Measurements from ENCODE around the gene CD99.

The CD99 gene

GRCh38 chrX:2690856-2691542 lies at the start of gene CD99:
TSS of gene CD99 (plus strand) at chrX:2691295. CDS start at chrX:2691361, 66 bp downstream.
- no peaks in the 10 kb centered on the region for H3K27me3 ChIP-seq (ENCODE audit: low read depth, low read length)
- H3K36me3 ChIP-seq (ENCODE audit: control insufficient read depth in 1 of 2, insufficient read depth in 2 of 2, low read length in 2 of 2) = no peaks in the 10 kb centered on the region
- H3K27ac ChIP-seq (ENCODE audit: low read length) = peak within 1 kb of the TSS; percentile 92
- no peaks in the 10 kb centered on the region for H3K9me3 ChIP-seq (ENCODE audit: control insufficient read depth in 1 of 2, low read length in 2 of 2)
- H3K4me1 ChIP-seq (ENCODE audit: control insufficient read depth in 1 of 2, insufficient read depth in 2 of 2, low read length in 2 of 2) = peaks cover 7 to 26% of the 10 kb centered on the region in 2 donors
- H3K4me3 ChIP-seq (ENCODE audit: low read depth in 1 of 2, low read length in 2 of 2) = peak within 1 kb of the TSS; percentile 80 to 89

- no peak overlapping the region for H3K27ac ChIP-seq (ENCODE audit: low read length)
- H3K9me3 ChIP-seq (ENCODE audit: control insufficient read depth in 1 of 2, low read length in 2 of 2) = no peaks in the 10 kb centered on the region
- no peaks in the 10 kb centered on the region for H3K4me1 ChIP-seq (ENCODE audit: control insufficient read depth in 1 of 2, insufficient read depth in 2 of 2, low read length in 2 of 2)
- H3K4me3 ChIP-seq (ENCODE audit: low read depth in 1 of 2, low read length in 2 of 2) = no peak overlapping the region
- H3K27me3 ChIP-seq (ENCODE audit: low read depth, low read length) = no peaks in the 10 kb centered on the region
- peaks cover 0 to 6% of the 10 kb centered on the region in 2 donors for H3K36me3 ChIP-seq (ENCODE audit: control insufficient read depth in 1 of 2, insufficient read depth in 2 of 2, low read length in 2 of 2)
Observed at GRCh38 chrX:2642146-2642545, 48.9 kb upstream of the CD99 start.

GRCh38 chrX:2642791-2643190 lies 48.3 kb upstream of the CD99 start:
- Histone ChIP-seq H3K36me3 (ENCODE audit: control insufficient read depth in 1 of 2, insufficient read depth in 2 of 2, low read length in 2 of 2) (peaks cover 0 to 6% of the 10 kb centered on the region in 2 donors), H3K4me1 (ENCODE audit: control insufficient read depth in 1 of 2, insufficient read depth in 2 of 2, low read length in 2 of 2) (no peaks in the 10 kb centered on the region), H3K27ac (ENCODE audit: low read length) (no peak overlapping the region), H3K9me3 (ENCODE audit: control insufficient read depth in 1 of 2, low read length in 2 of 2) (no peaks in the 10 kb centered on the region), H3K4me3 (ENCODE audit: low read depth in 1 of 2, low read length in 2 of 2) (no peak overlapping the region), H3K27me3 (ENCODE audit: low read depth, low read length) (no peaks in the 10 kb centered on the region)

- peaks cover 0 to 6% of the 10 kb centered on the region in 2 donors for H3K36me3 ChIP-seq (ENCODE audit: control insufficient read depth in 1 of 2, insufficient read depth in 2 of 2, low read length in 2 of 2)
- no peaks in the 10 kb centered on the region for H3K27me3 ChIP-seq (ENCODE audit: low read depth, low read length)
- H3K4me3 ChIP-seq (ENCODE audit: low read depth in 1 of 2, low read length in 2 of 2) = no peak overlapping the region
- no peaks in the 10 kb centered on the region for H3K4me1 ChIP-seq (ENCODE audit: control insufficient read depth in 1 of 2, insufficient read depth in 2 of 2, low read length in 2 of 2)
- H3K27ac ChIP-seq (ENCODE audit: low read length) = no peak overlapping the region
- no peaks in the 10 kb centered on the region for H3K9me3 ChIP-seq (ENCODE audit: control insufficient read depth in 1 of 2, low read length in 2 of 2)
Observed at GRCh38 chrX:2643880-2644279, 47.2 kb upstream of the CD99 start.

GRCh38 chrX:2645563-2645962 lies 45.5 kb upstream of the CD99 start:
- H3K36me3 ChIP-seq (ENCODE audit: control insufficient read depth in 1 of 2, insufficient read depth in 2 of 2, low read length in 2 of 2) = peaks cover 0 to 6% of the 10 kb centered on the region in 2 donors
- H3K27ac ChIP-seq (ENCODE audit: low read length) = no peak overlapping the region
- no peak overlapping the region for H3K4me3 ChIP-seq (ENCODE audit: low read depth in 1 of 2, low read length in 2 of 2)
- no peaks in the 10 kb centered on the region for H3K27me3 ChIP-seq (ENCODE audit: low read depth, low read length)
- no peaks in the 10 kb centered on the region for H3K4me1 ChIP-seq (ENCODE audit: control insufficient read depth in 1 of 2, insufficient read depth in 2 of 2, low read length in 2 of 2)
- no peaks in the 10 kb centered on the region for H3K9me3 ChIP-seq (ENCODE audit: control insufficient read depth in 1 of 2, low read length in 2 of 2)

- H3K27me3 ChIP-seq (ENCODE audit: low read depth, low read length) = no peaks in the 10 kb centered on the region
- peaks cover 0 to 6% of the 10 kb centered on the region in 2 donors for H3K36me3 ChIP-seq (ENCODE audit: control insufficient read depth in 1 of 2, insufficient read depth in 2 of 2, low read length in 2 of 2)
- H3K4me3 ChIP-seq (ENCODE audit: low read depth in 1 of 2, low read length in 2 of 2) = no peak overlapping the region
- H3K4me1 ChIP-seq (ENCODE audit: control insufficient read depth in 1 of 2, insufficient read depth in 2 of 2, low read length in 2 of 2) = no peaks in the 10 kb centered on the region
- no peak overlapping the region for H3K27ac ChIP-seq (ENCODE audit: low read length)
- H3K9me3 ChIP-seq (ENCODE audit: control insufficient read depth in 1 of 2, low read length in 2 of 2) = no peaks in the 10 kb centered on the region
Observed at GRCh38 chrX:2647627-2648026, 43.5 kb upstream of the CD99 start.

GRCh38 chrX:2650037-2650436 lies 41.1 kb upstream of the CD99 start:
- Histone ChIP-seq H3K27ac (ENCODE audit: low read length) (no peak overlapping the region), H3K27me3 (ENCODE audit: low read depth, low read length) (no peaks in the 10 kb centered on the region), H3K4me1 (ENCODE audit: control insufficient read depth in 1 of 2, insufficient read depth in 2 of 2, low read length in 2 of 2) (no peaks in the 10 kb centered on the region), H3K4me3 (ENCODE audit: low read depth in 1 of 2, low read length in 2 of 2) (no peak overlapping the region), H3K9me3 (ENCODE audit: control insufficient read depth in 1 of 2, low read length in 2 of 2) (no peaks in the 10 kb centered on the region), H3K36me3 (ENCODE audit: control insufficient read depth in 1 of 2, insufficient read depth in 2 of 2, low read length in 2 of 2) (peaks cover 0 to 6% of the 10 kb centered on the region in 2 donors)

GRCh38 chrX:2650865-2651264 lies 40.2 kb upstream of the CD99 start:
- Histone ChIP-seq H3K36me3 (ENCODE audit: control insufficient read depth in 1 of 2, insufficient read depth in 2 of 2, low read length in 2 of 2) (peaks cover 0 to 6% of the 10 kb centered on the region in 2 donors), H3K9me3 (ENCODE audit: control insufficient read depth in 1 of 2, low read length in 2 of 2) (no peaks in the 10 kb centered on the region), H3K4me1 (ENCODE audit: control insufficient read depth in 1 of 2, insufficient read depth in 2 of 2, low read length in 2 of 2) (no peaks in the 10 kb centered on the region), H3K27me3 (ENCODE audit: low read depth, low read length) (no peaks in the 10 kb centered on the region), H3K27ac (ENCODE audit: low read length) (no peak overlapping the region), H3K4me3 (ENCODE audit: low read depth in 1 of 2, low read length in 2 of 2) (no peak overlapping the region)

- no peak overlapping the region for H3K27ac ChIP-seq (ENCODE audit: low read length)
- H3K36me3 ChIP-seq (ENCODE audit: control insufficient read depth in 1 of 2, insufficient read depth in 2 of 2, low read length in 2 of 2) = no peaks in the 10 kb centered on the region
- no peaks in the 10 kb centered on the region for H3K4me1 ChIP-seq (ENCODE audit: control insufficient read depth in 1 of 2, insufficient read depth in 2 of 2, low read length in 2 of 2)
- no peaks in the 10 kb centered on the region for H3K9me3 ChIP-seq (ENCODE audit: control insufficient read depth in 1 of 2, low read length in 2 of 2)
- no peak overlapping the region for H3K4me3 ChIP-seq (ENCODE audit: low read depth in 1 of 2, low read length in 2 of 2)
- no peaks in the 10 kb centered on the region for H3K27me3 ChIP-seq (ENCODE audit: low read depth, low read length)
Observed at GRCh38 chrX:2652106-2652505, 39.0 kb upstream of the CD99 start.

GRCh38 chrX:2654436-2655340 lies 36.4 kb upstream of the CD99 start:
- Histone ChIP-seq H3K27ac (ENCODE audit: low read length) (peak overlapping the region; percentile 10), H3K9me3 (ENCODE audit: control insufficient read depth in 1 of 2, low read length in 2 of 2) (no peaks in the 10 kb centered on the region), H3K36me3 (ENCODE audit: control insufficient read depth in 1 of 2, insufficient read depth in 2 of 2, low read length in 2 of 2) (no peaks in the 10 kb centered on the region), H3K27me3 (ENCODE audit: low read depth, low read length) (no peaks in the 10 kb centered on the region), H3K4me1 (ENCODE audit: control insufficient read depth in 1 of 2, insufficient read depth in 2 of 2, low read length in 2 of 2) (no peaks in the 10 kb centered on the region), H3K4me3 (ENCODE audit: low read depth in 1 of 2, low read length in 2 of 2) (peak overlapping the region in 1 of 2 donors; percentile 3)

GRCh38 chrX:2656257-2656836 lies 34.7 kb upstream of the CD99 start:
- H3K27ac ChIP-seq (ENCODE audit: low read length) = no peak overlapping the region
- no peak overlapping the region for H3K4me3 ChIP-seq (ENCODE audit: low read depth in 1 of 2, low read length in 2 of 2)
- H3K36me3 ChIP-seq (ENCODE audit: control insufficient read depth in 1 of 2, insufficient read depth in 2 of 2, low read length in 2 of 2) = no peaks in the 10 kb centered on the region
- H3K27me3 ChIP-seq (ENCODE audit: low read depth, low read length) = no peaks in the 10 kb centered on the region
- H3K4me1 ChIP-seq (ENCODE audit: control insufficient read depth in 1 of 2, insufficient read depth in 2 of 2, low read length in 2 of 2) = no peaks in the 10 kb centered on the region
- H3K9me3 ChIP-seq (ENCODE audit: control insufficient read depth in 1 of 2, low read length in 2 of 2) = no peaks in the 10 kb centered on the region

All from muscle layer of duodenum (tissue), 2 donors.